Tibial nerve (tissue), 4 donors: ENCODE data around the gene MPV17.

Experiments used
- CTCF ChIP-seq, 5 experiments: fragments of 200-600 bp in 3 of 5; fragments of 450-650 bp in 2 of 5; sonication (generic) in 3 of 5; IDR thresholded peaks; one replicate each; pipeline ENCODE4 v1.5.1; 2016 to 2019; ENCODE audit warnings: antibody characterized with exemption in 5 of 5, mild to moderate bottlenecking in 3 of 5, moderate library complexity in 2 of 5
- EP300 ChIP-seq, 2 donors: sonication (generic); formaldehyde crosslinking; IDR thresholded peaks; one replicate each; pipeline ENCODE4 v1.6.1; 2017; ENCODE audit warnings: antibody characterized with exemption in 2 of 2, mild to moderate bottlenecking in 1 of 2
- POLR2A ChIP-seq, 2 donors: fragments of 450-650 bp; IDR thresholded peaks; one replicate each; pipeline ENCODE4 v1.6.1; 2017; ENCODE audit warnings: antibody characterized with exemption in 2 of 2, mild to moderate bottlenecking in 2 of 2, moderate library complexity in 2 of 2

- TF ChIP-seq EP300 (IDR thresholded peaks at IDR 0.05) (no peak), CTCF (IDR thresholded peaks at IDR 0.05) (no peak), POLR2A (IDR thresholded peaks at IDR 0.05) (no peak)
Observed at GRCh38 chr2:27297195-27297594, 25.7 kb downstream of the MPV17 start.
